ENCODE data around the gene ISM1. TPM values are rescaled to one million over a fixed set of nuclear protein-coding genes. Genes with fewer than 3 reads are reported as not detected.
A peak's percentile ranks its signal among the peaks of the same experiment; 100 is the strongest.

Gene ISM1
- polyA plus RNA-seq, 1 donor, result 0.81 TPM

GRCh38 chr20:13221313-13221672 lies 219 bp downstream of the ISM1 start:
- no peak for DNase-seq
- Histone ChIP-seq H3K4me3 (ENCODE audit: low read length) (peak overlapping the region; percentile 39), H3K4me1 (ENCODE audit: control insufficient read depth, insufficient read depth, low read length) (peaks cover 14% of the 10 kb centered on the region), H3K9me3 (ENCODE audit: control insufficient read depth, low read depth, low read length) (peaks cover 10% of the 10 kb centered on the region), H3K36me3 (ENCODE audit: control insufficient read depth, insufficient read depth, low read length) (no peaks in the 10 kb centered on the region), H3K27me3 (ENCODE audit: control insufficient read depth, insufficient read depth, low read length) (peaks cover 64% of the 10 kb centered on the region), H3K27ac (ENCODE audit: low read length) (no peak overlapping the region)
- WGBS (ENCODE audit: insufficient coverage, low lambda C conversion rate), result no CpG with 5 or more reads among the region's 56 CpGs

GRCh38 chr20:13221673-13222318 lies 722 bp downstream of the ISM1 start:
- WGBS (ENCODE audit: insufficient coverage, low lambda C conversion rate), result no CpG with 5 or more reads among the region's 59 CpGs
- Histone ChIP-seq H3K27me3 (ENCODE audit: control insufficient read depth, insufficient read depth, low read length) (peaks cover 64% of the 10 kb centered on the region), H3K9me3 (ENCODE audit: control insufficient read depth, low read depth, low read length) (peaks cover 10% of the 10 kb centered on the region), H3K36me3 (ENCODE audit: control insufficient read depth, insufficient read depth, low read length) (no peaks in the 10 kb centered on the region), H3K4me3 (ENCODE audit: low read length) (peak overlapping the region; percentile 18), H3K4me1 (ENCODE audit: control insufficient read depth, insufficient read depth, low read length) (peaks cover 14% of the 10 kb centered on the region), H3K27ac (ENCODE audit: low read length) (no peak overlapping the region)
- DNase-seq, result peak; percentile 30 to 64

GRCh38 chr20:13222319-13222716 lies 1.2 kb downstream of the ISM1 start:
- Histone ChIP-seq H3K9me3 (ENCODE audit: control insufficient read depth, low read depth, low read length) (peaks cover 10% of the 10 kb centered on the region), H3K36me3 (ENCODE audit: control insufficient read depth, insufficient read depth, low read length) (no peaks in the 10 kb centered on the region), H3K27ac (ENCODE audit: low read length) (no peak overlapping the region), H3K4me1 (ENCODE audit: control insufficient read depth, insufficient read depth, low read length) (peaks cover 14% of the 10 kb centered on the region), H3K27me3 (ENCODE audit: control insufficient read depth, insufficient read depth, low read length) (peaks cover 63% of the 10 kb centered on the region), H3K4me3 (ENCODE audit: low read length) (no peak overlapping the region)
- DNase-seq, result no peak
- WGBS (ENCODE audit: insufficient coverage, low lambda C conversion rate), result no CpG with 5 or more reads among the region's 8 CpGs

- H3K9me3 ChIP-seq (ENCODE audit: control insufficient read depth, low read depth, low read length), result peaks cover 10% of the 10 kb centered on the region
- WGBS (ENCODE audit: insufficient coverage, low lambda C conversion rate), result no CpG with 5 or more reads among the region's 5 CpGs
- no peak for DNase-seq
- peaks cover 49% of the 10 kb centered on the region for H3K27me3 ChIP-seq (ENCODE audit: control insufficient read depth, insufficient read depth, low read length)
- H3K36me3 ChIP-seq (ENCODE audit: control insufficient read depth, insufficient read depth, low read length), result no peaks in the 10 kb centered on the region
- no peak overlapping the region for H3K4me3 ChIP-seq (ENCODE audit: low read length)
- no peak overlapping the region for H3K27ac ChIP-seq (ENCODE audit: low read length)
- peaks cover 14% of the 10 kb centered on the region for H3K4me1 ChIP-seq (ENCODE audit: control insufficient read depth, insufficient read depth, low read length)
Measured at GRCh38 chr20:13223736-13224520, 2.9 kb downstream of the ISM1 start.

GRCh38 chr20:13226367-13226766 lies 5.3 kb downstream of the ISM1 start:
- no CpG with 5 or more reads among the region's 1 CpG for WGBS (ENCODE audit: insufficient coverage, low lambda C conversion rate)
- Histone ChIP-seq H3K36me3 (ENCODE audit: control insufficient read depth, insufficient read depth, low read length) (no peaks in the 10 kb centered on the region), H3K4me1 (ENCODE audit: control insufficient read depth, insufficient read depth, low read length) (peaks cover 3% of the 10 kb centered on the region), H3K9me3 (ENCODE audit: control insufficient read depth, low read depth, low read length) (no peaks in the 10 kb centered on the region), H3K27ac (ENCODE audit: low read length) (no peak overlapping the region), H3K4me3 (ENCODE audit: low read length) (no peak overlapping the region), H3K27me3 (ENCODE audit: control insufficient read depth, insufficient read depth, low read length) (peaks cover 28% of the 10 kb centered on the region)
- DNase-seq, result no peak

GRCh38 chr20:13228771-13229170 lies 7.7 kb downstream of the ISM1 start:
- Histone ChIP-seq H3K9me3 (ENCODE audit: control insufficient read depth, low read depth, low read length) (no peaks in the 10 kb centered on the region), H3K27me3 (ENCODE audit: control insufficient read depth, insufficient read depth, low read length) (peaks cover 10% of the 10 kb centered on the region), H3K4me3 (ENCODE audit: low read length) (no peak overlapping the region), H3K36me3 (ENCODE audit: control insufficient read depth, insufficient read depth, low read length) (no peaks in the 10 kb centered on the region), H3K27ac (ENCODE audit: low read length) (no peak overlapping the region), H3K4me1 (ENCODE audit: control insufficient read depth, insufficient read depth, low read length) (no peaks in the 10 kb centered on the region)
- WGBS (ENCODE audit: insufficient coverage, low lambda C conversion rate), result 83% methylated on average over 2 of the region's 2 CpGs
- no peak for DNase-seq

- Histone ChIP-seq H3K27ac (ENCODE audit: low read length) (no peak overlapping the region), H3K36me3 (ENCODE audit: control insufficient read depth, insufficient read depth, low read length) (no peaks in the 10 kb centered on the region), H3K9me3 (ENCODE audit: control insufficient read depth, low read depth, low read length) (no peaks in the 10 kb centered on the region), H3K4me1 (ENCODE audit: control insufficient read depth, insufficient read depth, low read length) (no peaks in the 10 kb centered on the region), H3K27me3 (ENCODE audit: control insufficient read depth, insufficient read depth, low read length) (peaks cover 6% of the 10 kb centered on the region), H3K4me3 (ENCODE audit: low read length) (no peak overlapping the region)
- no peak for DNase-seq
Measured at GRCh38 chr20:13229538-13229937, 8.5 kb downstream of the ISM1 start.

GRCh38 chr20:13231031-13231752 lies 10.1 kb downstream of the ISM1 start:
- WGBS (ENCODE audit: insufficient coverage, low lambda C conversion rate), result no CpG with 5 or more reads among the region's 7 CpGs
- Histone ChIP-seq H3K27me3 (ENCODE audit: control insufficient read depth, insufficient read depth, low read length) (peaks cover 6% of the 10 kb centered on the region), H3K4me3 (ENCODE audit: low read length) (no peak overlapping the region), H3K9me3 (ENCODE audit: control insufficient read depth, low read depth, low read length) (no peaks in the 10 kb centered on the region), H3K36me3 (ENCODE audit: control insufficient read depth, insufficient read depth, low read length) (no peaks in the 10 kb centered on the region), H3K27ac (ENCODE audit: low read length) (no peak overlapping the region), H3K4me1 (ENCODE audit: control insufficient read depth, insufficient read depth, low read length) (no peaks in the 10 kb centered on the region)
- DNase-seq, result peak in 1 of 2 donors; percentile 14

- Histone ChIP-seq H3K27me3 (ENCODE audit: control insufficient read depth, insufficient read depth, low read length) (peaks cover 2% of the 10 kb centered on the region), H3K4me3 (ENCODE audit: low read length) (no peak overlapping the region), H3K4me1 (ENCODE audit: control insufficient read depth, insufficient read depth, low read length) (no peaks in the 10 kb centered on the region), H3K9me3 (ENCODE audit: control insufficient read depth, low read depth, low read length) (no peaks in the 10 kb centered on the region), H3K36me3 (ENCODE audit: control insufficient read depth, insufficient read depth, low read length) (no peaks in the 10 kb centered on the region), H3K27ac (ENCODE audit: low read length) (no peak overlapping the region)
- no peak for DNase-seq
- WGBS (ENCODE audit: insufficient coverage, low lambda C conversion rate), result 100% methylated on average over 2 of the region's 10 CpGs
Measured at GRCh38 chr20:13232999-13233398, 11.9 kb downstream of the ISM1 start.

GRCh38 chr20:13234961-13235360 lies 13.9 kb downstream of the ISM1 start:
- DNase-seq, result no peak
- Histone ChIP-seq H3K27ac (ENCODE audit: low read length) (no peak overlapping the region), H3K4me3 (ENCODE audit: low read length) (no peak overlapping the region), H3K27me3 (ENCODE audit: control insufficient read depth, insufficient read depth, low read length) (peaks cover 2% of the 10 kb centered on the region), H3K4me1 (ENCODE audit: control insufficient read depth, insufficient read depth, low read length) (no peaks in the 10 kb centered on the region), H3K36me3 (ENCODE audit: control insufficient read depth, insufficient read depth, low read length) (no peaks in the 10 kb centered on the region), H3K9me3 (ENCODE audit: control insufficient read depth, low read depth, low read length) (no peaks in the 10 kb centered on the region)
- no CpG with 5 or more reads among the region's 1 CpG for WGBS (ENCODE audit: insufficient coverage, low lambda C conversion rate)

All from large intestine (tissue), 3 donors.